HG03520 (cell line): ENCODE measurements around the gene EVA1A.

Source experiments
- ATAC-seq: cut with Tn5 transposase; IDR thresholded peaks from one replicate; pipeline ENCODE4 v1.9.1; 2021; ENCODE audit warnings: mild to moderate bottlenecking, moderate library complexity; ENCODE audit not compliant: unreplicated experiment

The EVA1A gene, protein sequence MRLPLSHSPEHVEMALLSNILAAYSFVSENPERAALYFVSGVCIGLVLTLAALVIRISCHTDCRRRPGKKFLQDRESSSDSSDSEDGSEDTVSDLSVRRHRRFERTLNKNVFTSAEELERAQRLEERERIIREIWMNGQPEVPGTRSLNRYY

DNA sequence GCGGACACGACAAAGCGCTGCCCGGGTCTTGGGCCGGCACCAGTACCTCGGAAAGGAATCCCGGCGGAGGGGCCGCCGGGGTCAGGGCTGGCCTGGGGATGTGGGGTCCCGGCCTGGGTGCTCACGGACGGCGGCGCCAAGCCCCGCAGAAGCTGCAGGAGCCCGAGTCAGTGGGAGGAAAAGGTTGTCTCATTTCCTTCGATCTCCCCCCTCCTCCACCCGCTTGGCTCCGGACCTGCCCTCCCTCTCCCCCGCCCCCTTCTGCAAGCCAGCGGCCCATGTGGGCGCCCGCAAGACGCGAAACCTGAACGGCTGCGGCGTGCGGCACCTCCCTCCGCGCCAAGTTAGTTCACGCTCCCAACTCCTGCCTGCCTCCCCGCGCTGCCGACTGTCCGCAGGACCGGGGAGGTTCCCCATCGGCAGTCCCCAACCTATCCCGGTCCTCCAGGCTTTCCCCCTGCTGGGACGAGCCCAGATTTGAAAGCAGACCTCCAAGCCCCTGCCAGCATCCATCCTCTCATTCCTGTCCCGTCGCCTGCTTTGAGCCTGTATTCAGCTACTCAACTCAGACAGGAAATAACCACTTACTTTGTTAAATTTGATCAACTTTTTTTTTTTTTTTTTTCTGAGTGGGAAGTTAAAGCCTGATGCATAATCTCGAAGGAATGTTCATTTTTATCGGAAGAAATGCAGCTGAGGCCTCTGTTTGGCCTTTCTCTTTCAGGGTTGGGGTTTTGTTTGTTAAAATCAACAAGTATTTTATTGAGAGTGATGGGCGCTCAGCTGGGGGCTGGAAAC, at the start of gene EVA1A:
EVA1A (minus strand) TSS at position 172 of the 798 bp plus-strand sequence. CDS start 42,799 bp downstream, outside the sequence.
- no peak for ATAC-seq

GRCh38 chr2:75609937-75610508, 49.3 kb upstream of the EVA1A start:
- ATAC-seq: no peak

- no peak for ATAC-seq
Observed at GRCh38 chr2:75609334-75609689, 48.6 kb upstream of the EVA1A start.

GRCh38 chr2:75608684-75609333, 48.1 kb upstream of the EVA1A start:
- ATAC-seq: peak; percentile 84

GRCh38 chr2:75607988-75608683, 47.4 kb upstream of the EVA1A start:
- no peak for ATAC-seq

- no peak for ATAC-seq
Observed at GRCh38 chr2:75607400-75607798, 46.7 kb upstream of the EVA1A start.

- ATAC-seq: no peak
Observed at GRCh38 chr2:75606761-75607399, 46.1 kb upstream of the EVA1A start.

DNA sequence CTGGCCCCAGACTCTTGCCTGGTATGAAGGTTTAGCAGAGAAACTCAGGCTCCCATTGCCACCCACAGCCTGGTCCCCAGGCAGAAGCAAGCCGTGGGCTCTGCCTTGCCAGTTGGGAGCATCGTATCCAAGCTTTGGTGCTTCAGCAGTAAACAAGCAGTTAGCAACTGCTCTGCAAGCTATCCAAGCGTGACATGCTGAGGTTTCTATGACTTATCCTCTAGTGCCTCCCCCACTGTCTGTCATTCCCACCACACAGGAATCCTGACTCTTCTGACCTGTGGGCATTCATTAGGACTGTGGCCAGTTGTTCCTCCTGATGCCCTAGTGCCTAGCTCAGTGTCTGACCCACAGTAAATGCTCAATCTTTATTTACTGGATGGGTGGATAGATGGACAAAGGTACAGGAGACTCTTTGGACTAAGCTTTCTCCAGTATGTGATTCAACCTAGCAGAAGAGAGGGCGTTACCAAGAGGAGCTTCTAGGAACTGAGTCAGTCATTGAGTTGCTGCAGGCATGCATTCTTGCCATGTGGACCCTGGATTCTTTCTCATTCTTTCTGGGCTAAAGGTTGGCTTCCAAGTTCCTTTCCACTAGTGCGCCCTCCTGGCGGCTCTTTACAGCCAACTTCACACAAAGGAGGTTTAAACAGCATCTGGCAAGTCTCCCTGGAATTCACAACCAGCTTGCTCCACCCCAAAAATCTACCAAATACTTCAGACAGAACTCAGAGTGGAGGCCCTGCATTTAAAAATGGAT, 45.2 kb upstream of the EVA1A start:
- ATAC-seq: no peak

- no peak for ATAC-seq
Observed at GRCh38 chr2:75604484-75604883, 43.7 kb upstream of the EVA1A start.

GRCh38 chr2:75603477-75603876, 42.7 kb upstream of the EVA1A start:
- no peak for ATAC-seq

- no peak for ATAC-seq
Observed at GRCh38 chr2:75602724-75603342, 42.1 kb upstream of the EVA1A start.

- no peak for ATAC-seq
Observed at GRCh38 chr2:75600461-75601011, 39.8 kb upstream of the EVA1A start.

- ATAC-seq: no peak
Observed at GRCh38 chr2:75598589-75599155, 37.9 kb upstream of the EVA1A start.

DNA sequence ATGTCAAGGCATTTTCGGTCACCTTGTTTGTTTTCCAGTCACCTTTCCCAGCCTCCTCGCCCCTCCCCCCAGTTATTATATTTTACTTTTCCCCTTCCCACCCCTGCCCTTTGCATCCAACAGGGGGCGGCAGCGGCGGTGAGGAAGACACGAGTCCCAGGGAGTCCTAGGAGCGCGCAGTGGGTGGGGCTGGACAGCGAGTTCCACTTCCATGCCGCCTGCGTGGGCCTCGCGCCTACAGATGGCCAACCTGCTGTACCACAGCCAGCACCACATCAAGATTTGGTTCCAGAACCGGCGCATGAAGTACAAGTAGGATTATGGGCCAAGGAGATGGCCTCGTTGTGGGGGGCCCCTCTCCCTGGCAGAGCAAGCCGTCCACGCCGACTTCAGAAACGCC, 37.2 kb upstream of the EVA1A start:
- no peak for ATAC-seq

DNA sequence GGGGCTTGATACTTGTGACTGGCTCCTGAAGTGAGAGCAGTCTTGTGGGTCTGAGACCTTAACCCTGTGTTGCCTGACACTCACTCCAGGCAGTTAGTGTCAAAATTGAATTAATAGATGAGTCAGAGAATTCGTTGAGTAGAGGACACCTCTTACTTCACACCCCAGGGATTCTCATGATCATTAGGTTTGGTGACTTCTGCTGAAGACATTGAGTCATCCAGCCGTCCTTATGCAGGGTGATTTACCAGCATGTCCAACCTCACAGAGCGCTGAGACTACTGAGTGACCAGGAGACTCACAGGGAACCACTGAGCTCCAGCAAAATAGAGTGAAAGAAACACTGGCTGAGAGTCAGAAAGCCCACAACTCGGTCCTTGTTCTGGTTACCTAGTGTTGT, 36.0 kb upstream of the EVA1A start:
- ATAC-seq: no peak

- ATAC-seq: no peak
Observed at GRCh38 chr2:75595541-75596395, 35.0 kb upstream of the EVA1A start.

- no peak for ATAC-seq
Observed at GRCh38 chr2:75594596-75594995, 33.9 kb upstream of the EVA1A start.

DNA sequence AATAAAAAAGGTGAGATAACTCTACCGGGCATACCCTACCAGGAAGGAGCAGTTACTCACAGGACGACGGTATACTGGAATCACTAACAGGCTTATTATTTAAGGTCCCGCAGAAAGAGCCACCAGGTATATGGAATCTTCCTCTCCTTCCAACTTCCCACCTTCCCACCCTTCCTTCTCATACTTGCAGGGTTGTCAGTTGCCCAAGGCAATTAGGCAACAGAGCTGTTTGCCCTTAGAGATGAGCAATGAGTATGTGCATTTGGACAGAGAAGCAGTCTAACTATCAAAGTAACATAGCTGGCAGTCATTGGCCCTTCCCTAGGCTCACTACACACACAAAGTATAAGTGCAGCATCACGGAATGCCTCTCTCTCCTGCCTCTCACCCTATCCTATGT, 32.1 kb upstream of the EVA1A start:
- ATAC-seq: no peak
